ENCODE results near the gene ST3GAL5.

Gene ST3GAL5

GRCh38 chr2:85864654-85865053, 24.1 kb downstream of the ST3GAL5 start:
- DNase-seq: no peak

GRCh38 chr2:85862426-85862825, 26.4 kb downstream of the ST3GAL5 start:
- DNase-seq: no peak

GRCh38 chr2:85861650-85862049, 27.1 kb downstream of the ST3GAL5 start:
- no peak for DNase-seq

GRCh38 chr2:85861180-85861579, 27.6 kb downstream of the ST3GAL5 start:
- no peak for DNase-seq

- DNase-seq: no peak
These were observed 29.9 kb downstream of the ST3GAL5 start for GRCh38 chr2:85858841-85859240.

GRCh38 chr2:85854897-85855296, 33.9 kb downstream of the ST3GAL5 start:
- no peak for DNase-seq

GRCh38 chr2:85854166-85854509, 34.7 kb downstream of the ST3GAL5 start:
- DNase-seq: no peak

- DNase-seq: no peak
These were observed 35.2 kb downstream of the ST3GAL5 start for GRCh38 chr2:85853499-85854165.

GRCh38 chr2:85852937-85853498, 35.8 kb downstream of the ST3GAL5 start:
- DNase-seq: peak; percentile 39 to 61

- no peak for DNase-seq
These were observed 36.5 kb downstream of the ST3GAL5 start for GRCh38 chr2:85852152-85852840.

- no peak for DNase-seq
These were observed 37.3 kb downstream of the ST3GAL5 start for GRCh38 chr2:85851253-85852151.

- DNase-seq: no peak
These were observed 38.3 kb downstream of the ST3GAL5 start for GRCh38 chr2:85850451-85850850.

GRCh38 chr2:85847051-85847588, 41.7 kb downstream of the ST3GAL5 start:
- DNase-seq: no peak

GRCh38 chr2:85846411-85846810, 42.4 kb downstream of the ST3GAL5 start:
- DNase-seq: no peak

GRCh38 chr2:85844486-85844885, 44.3 kb downstream of the ST3GAL5 start:
- DNase-seq: no peak

- peak in 1 of 2 experiments; percentile 34 for DNase-seq
These were observed 45.2 kb downstream of the ST3GAL5 start for GRCh38 chr2:85843543-85843942.

GRCh38 chr2:85840091-85840490, 48.7 kb downstream of the ST3GAL5 start:
- DNase-seq: no peak

GRCh38 chr2:85839461-85839860, 49.3 kb downstream of the ST3GAL5 start:
- DNase-seq: no peak

- DNase-seq: no peak
These were observed 50.1 kb downstream of the ST3GAL5 start for GRCh38 chr2:85838641-85839040.

GRCh38 chr2:85838181-85838580, 50.6 kb downstream of the ST3GAL5 start:
- no peak for DNase-seq

- DNase-seq: no peak
These were observed 54.3 kb downstream of the ST3GAL5 start for GRCh38 chr2:85834466-85834865.

- no peak for DNase-seq
These were observed 57.1 kb downstream of the ST3GAL5 start for GRCh38 chr2:85831735-85832134.

GRCh38 chr2:85830645-85831044, 58.1 kb downstream of the ST3GAL5 start:
- no peak for DNase-seq

Data from stimulated activated CD4-positive, alpha-beta T cell treated with anti-CD3 and anti-CD28 coated beads, Interleukin-4, amount 100 ng/mL, for 4 hours (primary cell).